T-helper 2 cell (primary cell): Measurements from ENCODE around the gene XXYLT1.
"Not testable (repeated sequence)": the region's sequence is repeated elsewhere in the genome, so short reads cannot be mapped to it uniquely, and the experiment has no call there.

Source experiments
- DNase-seq, 5 experiments: peaks; one replicate each; pipeline versions ENCODE4 v3.0.0 to v3.0.0-alpha.2; 2012 to 2022

XXYLT1 gene

DNA sequence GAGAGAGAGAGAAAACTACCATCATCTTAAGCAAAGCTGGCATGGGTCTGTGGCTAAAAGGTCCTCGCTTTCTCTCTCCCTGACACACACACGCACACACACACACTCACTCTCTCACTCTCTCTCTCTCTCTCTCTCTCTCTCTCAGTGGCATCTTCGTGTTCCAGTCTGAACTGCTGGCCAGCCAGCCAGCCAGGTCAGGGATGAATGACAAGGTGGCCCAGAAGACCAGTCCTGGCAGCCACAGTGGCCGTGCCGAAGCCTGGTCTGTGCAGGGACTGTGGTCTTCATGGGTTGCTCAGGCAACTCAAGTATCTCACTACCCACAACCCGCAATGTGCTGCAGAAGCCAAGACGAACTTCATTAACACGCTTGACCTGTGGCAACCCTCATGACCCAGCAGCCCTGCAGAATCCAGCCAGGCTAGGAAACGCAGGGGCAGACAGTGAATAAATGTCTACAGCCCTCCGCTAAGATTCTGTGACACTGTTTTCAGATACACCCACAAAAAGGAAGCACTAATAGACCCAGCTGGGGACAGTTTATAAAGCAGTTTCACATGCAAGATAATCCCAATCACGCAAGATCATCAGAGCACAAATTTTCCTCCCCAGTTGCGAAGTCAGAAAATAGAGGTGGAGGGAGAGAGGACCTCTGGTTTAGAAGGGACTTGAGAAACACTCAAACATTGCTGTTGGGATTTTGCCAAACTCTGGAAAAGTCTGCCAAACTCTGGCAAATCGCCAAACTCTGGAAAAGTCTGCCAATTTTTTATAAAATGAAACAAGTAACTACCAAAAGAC lies 66.4 kb downstream of the XXYLT1 start:
- DNase-seq, result no peak

- peak in 1 of 5 experiments; percentile 4 for DNase-seq
Measured at GRCh38 chr3:195203606-195204005, 67.4 kb downstream of the XXYLT1 start.

- DNase-seq, result no peak
Measured at GRCh38 chr3:195201295-195201694, 69.7 kb downstream of the XXYLT1 start.

GRCh38 chr3:195200010-195200822 lies 70.7 kb downstream of the XXYLT1 start:
- DNase-seq, result no peak

DNA sequence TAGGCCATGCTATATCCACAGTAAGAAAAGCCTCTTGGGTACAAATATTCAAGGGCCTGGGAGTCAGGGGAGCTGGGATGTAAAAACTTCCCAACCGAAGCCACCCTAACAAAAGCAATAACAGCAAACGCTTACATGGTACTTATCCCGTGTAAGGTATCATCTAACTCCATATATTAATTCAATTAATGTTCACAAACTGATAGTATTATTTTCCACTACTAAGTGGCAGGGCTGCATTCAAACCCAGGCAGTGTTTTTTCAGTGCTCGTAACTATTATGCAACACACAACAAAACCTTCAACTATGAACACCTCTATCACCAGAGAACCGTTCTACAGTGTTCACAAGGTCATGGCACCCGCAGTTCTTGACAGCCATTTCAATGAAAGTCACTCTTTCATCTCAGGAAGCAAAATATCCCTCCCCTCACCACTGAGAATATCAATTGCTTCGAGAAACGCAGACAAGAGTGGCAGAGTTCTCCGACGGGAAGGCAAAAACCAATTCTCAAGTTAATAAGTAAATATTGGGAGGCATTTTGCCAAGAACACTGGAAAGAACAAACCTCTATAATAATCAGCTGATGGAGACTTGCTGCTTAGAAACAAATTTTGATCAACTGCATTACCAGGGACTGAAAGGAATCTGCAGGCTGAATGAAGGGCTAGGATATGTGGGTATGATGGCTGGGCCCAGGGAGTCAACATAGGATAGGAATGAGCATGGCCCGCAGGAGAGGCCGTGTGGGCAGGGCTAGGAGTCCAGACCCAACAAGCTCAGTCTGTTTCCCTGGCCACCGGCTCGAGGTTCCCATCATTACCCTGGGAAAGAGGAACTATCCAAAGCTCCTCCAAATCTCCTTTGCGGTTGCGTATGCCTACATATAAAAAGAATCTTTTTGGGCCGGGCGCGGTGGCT lies 72.3 kb downstream of the XXYLT1 start:
- no peak for DNase-seq

- DNase-seq, result no peak
Measured at GRCh38 chr3:195197765-195198425, 73.1 kb downstream of the XXYLT1 start.

GRCh38 chr3:195196266-195196665 lies 74.7 kb downstream of the XXYLT1 start:
- DNase-seq, result no peak

- no peak for DNase-seq
Measured at GRCh38 chr3:195195321-195196209, 75.4 kb downstream of the XXYLT1 start.

- peak in 1 of 5 experiments; percentile 28 for DNase-seq
Measured at GRCh38 chr3:195194559-195195206, 76.3 kb downstream of the XXYLT1 start.

GRCh38 chr3:195191580-195191979 lies 79.4 kb downstream of the XXYLT1 start:
- no peak for DNase-seq

GRCh38 chr3:195189821-195190220 lies 81.1 kb downstream of the XXYLT1 start:
- DNase-seq, result no peak

- DNase-seq, result no peak
Measured at GRCh38 chr3:195188426-195188927, 82.5 kb downstream of the XXYLT1 start.

GRCh38 chr3:195187609-195188425 lies 83.1 kb downstream of the XXYLT1 start:
- no peak for DNase-seq

DNA sequence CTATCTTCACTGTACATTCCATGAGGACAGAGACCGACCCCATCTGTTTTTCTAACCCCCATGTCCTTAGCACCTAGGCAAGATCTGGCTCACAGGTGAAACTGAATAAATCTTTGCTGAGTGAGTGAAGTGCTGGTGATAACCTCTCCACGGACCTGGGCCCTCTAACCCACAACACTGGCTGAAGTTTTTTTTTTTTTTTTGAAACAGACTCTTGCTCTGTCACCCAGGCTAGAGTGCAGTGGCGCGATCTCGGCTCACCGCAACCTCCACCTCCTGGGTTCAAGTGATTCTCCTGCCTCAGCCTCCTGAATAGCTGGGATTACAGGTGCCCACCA lies 84.3 kb downstream of the XXYLT1 start:
- DNase-seq, result not testable (repeated sequence)

- DNase-seq, result no peak
Measured at GRCh38 chr3:195186041-195186709, 84.8 kb downstream of the XXYLT1 start.

GRCh38 chr3:195185583-195185982 lies 85.4 kb downstream of the XXYLT1 start:
- DNase-seq, result no peak

- peak in 1 of 5 experiments; percentile 27 for DNase-seq
Measured at GRCh38 chr3:195184716-195185421, 86.1 kb downstream of the XXYLT1 start.

- DNase-seq, result peak in 2 of 5 experiments; percentile 16 to 25
Measured at GRCh38 chr3:195183071-195183776, 87.7 kb downstream of the XXYLT1 start.
